ENCODE measurements around the gene MEGF6.

MEGF6 gene

DNA sequence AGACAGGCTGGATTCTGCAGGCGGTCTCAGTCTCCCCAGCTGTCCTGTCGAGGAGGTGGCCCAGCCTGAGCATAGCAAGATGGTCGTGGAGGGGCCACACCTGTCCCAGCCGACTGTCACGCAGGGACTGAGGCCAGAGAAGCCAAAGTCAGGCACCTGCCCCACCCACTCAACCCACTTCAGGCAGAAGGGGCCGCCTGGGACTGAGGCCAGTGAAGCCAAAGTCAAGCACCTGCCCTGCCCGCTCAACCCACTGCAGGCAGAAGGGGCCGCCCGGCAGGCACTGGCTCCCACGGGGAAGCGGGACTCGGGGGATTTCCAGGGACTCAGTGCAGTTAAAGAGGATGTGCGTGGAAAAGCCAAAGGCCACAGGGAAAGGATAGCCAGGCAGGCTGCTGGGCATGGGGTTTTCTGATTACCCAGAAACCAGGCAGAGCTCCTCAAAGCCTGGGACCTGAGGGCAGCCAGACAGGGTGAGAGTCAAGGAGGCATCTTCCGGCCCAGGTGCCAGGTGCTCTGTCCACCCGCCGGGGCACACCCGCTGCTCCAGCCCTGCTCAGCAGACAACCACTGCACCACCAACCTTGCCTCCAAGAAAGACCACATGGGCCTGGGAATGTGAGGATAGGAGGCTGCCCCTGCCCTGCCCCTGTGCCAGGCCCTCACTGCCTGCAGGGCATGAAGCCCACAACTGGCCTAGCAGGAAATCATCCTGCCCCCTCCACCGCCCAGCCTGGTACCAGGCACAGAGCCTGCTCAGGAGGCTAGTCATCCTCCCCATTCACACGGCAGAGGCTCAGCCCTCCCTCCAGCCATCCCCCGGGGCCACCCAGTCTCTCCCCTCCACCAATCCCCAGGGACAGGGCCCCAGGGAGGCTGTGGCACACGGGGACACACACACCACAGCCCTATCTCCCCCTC is 41.0 kb downstream of the MEGF6 start:
- DNase-seq: no peak

DNA sequence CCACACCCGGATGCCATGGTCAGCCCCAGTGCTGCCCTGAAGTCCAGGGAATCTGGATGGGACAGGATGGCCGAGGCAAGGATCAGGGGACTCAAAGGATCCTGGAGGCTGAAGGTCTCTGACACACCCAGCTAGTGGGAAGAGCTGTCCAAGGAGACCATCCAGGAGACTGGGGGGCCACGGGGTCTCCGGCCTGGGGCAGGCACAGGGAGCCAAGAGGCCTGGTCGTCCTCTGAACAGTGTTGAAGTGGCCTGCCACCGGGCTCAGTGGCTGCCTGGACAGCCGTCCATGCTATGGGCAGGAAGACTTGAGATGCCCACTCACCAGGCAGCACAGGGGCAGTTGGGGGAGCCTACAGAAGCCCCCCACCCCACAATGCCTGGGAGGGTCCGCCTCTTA is 41.9 kb downstream of the MEGF6 start:
- no peak for DNase-seq

DNA sequence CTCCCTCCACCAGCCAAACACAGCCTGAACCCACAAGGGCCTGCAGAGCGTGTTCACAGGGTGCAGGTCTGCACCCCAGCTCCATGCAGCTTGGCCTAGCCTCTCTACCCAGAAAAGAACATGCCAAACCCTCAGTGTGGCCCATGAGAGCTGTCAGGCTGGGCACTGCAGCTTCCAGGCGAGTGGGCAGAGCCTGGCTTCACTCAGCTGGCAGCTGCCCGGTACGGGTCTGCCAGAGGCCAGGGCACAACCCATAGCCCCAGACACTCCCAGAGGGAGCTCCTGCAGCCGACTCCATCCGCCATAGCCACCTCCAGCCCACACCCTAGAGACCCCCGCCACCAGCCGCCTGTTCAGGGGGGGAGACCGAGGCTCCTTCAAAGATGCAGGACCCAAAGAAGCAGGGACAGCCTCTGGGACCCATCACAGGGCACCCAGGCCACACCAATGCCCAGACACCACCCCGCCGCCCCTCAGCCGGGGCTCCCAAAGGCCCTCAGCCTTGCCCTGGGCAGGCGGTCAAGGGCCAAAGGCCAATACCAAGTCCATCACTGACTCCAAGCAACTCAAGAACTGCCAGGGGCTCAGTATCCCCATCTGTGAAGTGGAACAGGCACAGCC is 42.4 kb downstream of the MEGF6 start:
- no peak for DNase-seq

DNA sequence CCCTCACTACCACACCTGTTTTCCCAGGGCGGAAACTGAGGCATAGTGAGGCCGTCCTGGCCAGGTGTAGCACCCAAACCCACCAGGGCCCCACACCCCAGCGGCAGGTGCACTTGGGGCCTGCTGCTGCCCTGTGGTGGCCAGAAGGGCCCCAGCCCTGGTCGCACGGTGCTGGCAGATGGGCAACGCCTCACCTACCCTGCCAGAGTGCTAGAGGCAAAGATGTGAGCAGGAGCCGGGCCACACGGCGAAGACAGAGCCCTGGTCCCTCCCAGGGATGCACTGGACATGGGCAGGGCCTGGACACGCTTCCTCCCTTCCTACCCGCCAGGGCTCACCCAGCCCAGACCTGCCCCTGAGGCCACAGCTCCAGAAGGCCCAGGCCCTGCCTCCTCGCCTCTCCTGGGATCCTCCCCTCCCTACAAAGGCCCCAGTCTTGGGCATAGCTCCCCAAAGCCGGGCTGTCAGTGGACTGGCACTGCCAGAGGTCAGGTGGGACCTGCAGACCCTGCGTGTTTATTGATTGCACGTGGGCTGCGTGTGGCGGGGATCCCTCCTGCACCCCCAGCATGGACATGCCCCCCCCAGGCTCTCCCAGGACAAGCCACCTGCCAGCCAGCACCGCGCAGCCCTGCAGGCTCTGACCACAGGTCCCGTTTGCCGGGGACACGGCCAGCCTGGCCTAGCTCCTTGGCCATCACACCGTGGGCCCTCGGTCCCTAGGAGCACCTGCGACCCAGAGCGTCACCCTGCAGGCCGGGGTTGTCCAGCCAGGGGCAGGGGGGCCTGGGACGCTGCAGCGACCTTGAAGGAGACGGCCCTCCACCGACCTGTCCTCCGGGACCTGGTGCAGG is 44.1 kb downstream of the MEGF6 start:
- DNase-seq: no peak

DNA sequence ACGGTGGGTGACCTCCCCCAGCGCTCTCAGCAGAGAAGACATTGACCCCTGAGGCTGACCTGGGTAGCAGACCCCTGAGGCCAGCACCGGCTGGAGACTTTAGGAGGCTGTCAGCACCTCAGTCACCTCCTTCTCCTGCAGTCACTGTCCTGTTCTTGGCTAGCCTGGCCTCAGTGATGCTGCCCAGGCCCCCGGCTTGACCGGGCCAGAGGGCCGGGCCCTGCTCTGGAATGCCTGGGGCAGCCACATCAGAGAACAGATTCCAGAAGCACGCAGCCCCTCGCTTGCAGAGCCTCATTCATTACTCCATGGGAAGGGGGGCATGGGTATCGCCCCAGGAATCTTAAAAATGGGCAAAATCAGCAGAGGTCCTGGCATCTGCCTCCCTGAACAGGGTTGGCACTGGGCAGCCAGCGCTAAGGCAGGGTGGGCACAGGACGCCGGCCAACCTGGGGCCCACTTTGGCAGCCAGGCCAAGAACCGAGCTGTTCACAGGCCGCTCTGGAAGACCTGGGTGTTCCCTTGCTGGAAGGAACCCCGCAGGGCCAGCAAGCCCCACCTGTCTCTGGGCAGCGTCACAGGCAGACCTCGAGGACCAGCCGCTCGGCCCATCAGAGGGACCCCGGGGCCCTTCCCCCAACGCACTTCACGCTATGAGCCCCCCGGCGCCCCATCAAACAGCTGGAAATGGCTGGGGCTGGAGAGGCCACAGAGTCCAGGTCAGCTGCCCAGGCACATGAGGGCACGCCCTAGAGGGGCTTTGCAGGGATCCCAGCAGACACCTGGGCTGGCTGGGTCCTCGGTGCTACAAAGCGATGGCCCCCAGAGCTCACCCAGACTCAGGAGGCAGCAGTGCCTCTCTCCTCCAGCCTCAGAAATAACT is 45.1 kb downstream of the MEGF6 start:
- no peak for DNase-seq

DNA sequence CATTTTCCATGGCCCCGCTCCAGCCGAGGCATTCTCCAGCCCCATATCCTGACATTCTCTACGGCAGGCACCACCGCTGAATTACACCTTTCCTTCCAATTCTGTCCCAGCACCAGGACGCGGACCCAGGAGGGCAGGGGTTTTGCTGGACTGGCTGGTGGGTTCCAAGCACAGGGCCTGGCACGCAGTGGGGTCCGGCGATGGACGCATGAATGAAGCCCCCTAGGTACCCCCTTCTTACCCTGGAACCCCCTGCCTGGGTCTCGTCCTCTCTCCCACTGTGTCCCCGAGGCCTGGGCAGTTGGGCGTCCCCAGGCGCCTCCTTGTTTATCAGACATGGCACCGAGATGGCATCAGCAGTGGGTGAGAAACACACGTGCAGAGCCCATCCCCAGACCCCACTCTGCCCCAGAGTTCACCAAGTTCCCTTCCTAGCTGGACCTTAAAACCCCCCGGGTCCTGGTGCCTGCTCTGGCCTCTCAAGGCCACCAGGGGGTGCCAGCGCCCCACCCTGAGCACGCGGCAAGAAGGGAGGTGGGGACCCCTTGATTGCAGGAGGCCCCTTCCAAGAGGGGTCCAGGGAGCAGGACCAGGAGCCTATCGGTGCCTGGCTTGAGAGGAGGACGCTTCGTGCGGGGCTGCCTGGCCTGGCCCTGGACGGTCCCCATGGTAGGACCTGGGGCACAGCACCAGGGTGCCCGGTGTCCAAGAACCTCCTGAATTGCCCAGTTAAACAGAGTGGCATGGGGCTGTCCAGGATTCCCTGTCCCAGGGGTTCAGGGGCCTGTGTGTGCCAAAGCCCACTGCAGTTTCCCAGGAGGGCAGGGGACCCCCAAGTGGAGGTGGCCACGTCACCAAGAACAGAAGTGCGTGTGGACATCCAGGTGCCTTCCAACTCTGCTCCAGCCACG is 46.1 kb downstream of the MEGF6 start:
- no peak for DNase-seq

DNA sequence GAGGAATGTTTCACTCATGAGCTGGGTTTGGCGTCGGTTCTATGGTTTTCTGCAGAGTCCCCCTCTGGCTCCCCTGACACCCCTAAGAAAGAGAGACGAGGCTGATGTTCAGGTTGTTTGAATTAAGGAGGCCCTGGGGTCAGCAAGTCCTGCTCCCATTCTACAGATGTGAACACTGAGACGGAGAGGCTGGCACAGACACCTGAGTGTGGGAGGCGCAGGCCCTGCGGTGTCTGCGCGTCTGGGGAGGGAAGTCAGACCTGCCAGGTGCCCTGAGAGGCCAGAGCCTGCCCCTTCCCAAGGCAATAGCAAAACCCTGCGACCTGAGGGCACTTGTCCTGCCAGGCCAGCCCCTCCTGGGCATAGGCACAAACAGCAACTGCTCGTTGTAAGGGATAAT is 47.7 kb downstream of the MEGF6 start:
- DNase-seq: no peak

DNA sequence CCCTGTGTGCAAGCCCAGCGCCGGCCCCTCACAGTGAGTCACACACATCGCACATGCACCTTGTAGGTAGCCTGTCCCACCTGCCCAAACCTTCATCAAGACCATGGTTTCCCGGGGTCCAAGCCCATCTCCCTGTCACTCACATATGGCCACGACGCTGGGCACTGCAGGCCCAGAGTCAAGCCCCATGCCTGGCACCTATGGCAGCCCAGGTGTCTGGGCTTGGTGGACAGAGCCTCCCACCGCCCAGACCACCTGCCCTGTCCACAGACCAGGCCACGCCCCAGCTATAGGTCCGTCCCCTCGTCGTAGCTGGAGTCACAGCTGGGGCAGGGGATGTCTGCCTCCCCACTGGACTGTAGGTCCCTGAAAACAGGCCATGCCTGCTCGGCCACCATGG is 48.2 kb downstream of the MEGF6 start:
- no peak for DNase-seq

DNA sequence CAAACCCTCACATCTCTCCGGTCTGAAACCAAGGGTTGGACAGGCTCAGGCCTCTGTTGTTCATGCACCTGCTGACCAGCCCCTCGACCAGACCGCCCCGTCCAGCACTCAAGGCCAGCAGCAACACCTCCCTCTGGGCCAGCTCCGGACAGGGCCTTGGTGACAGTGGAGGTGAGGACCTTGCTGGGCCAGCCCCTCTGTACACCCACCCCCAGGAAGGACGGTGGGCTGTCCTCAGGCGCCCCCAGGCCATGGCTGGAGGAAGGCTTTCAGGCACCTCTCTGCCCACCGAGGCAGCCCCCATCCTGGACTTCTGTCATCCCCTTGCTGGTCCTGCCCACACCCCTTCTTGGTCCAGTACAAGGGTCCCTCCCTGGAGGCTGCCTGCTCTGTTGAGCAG is 48.6 kb downstream of the MEGF6 start:
- no peak for DNase-seq

DNA sequence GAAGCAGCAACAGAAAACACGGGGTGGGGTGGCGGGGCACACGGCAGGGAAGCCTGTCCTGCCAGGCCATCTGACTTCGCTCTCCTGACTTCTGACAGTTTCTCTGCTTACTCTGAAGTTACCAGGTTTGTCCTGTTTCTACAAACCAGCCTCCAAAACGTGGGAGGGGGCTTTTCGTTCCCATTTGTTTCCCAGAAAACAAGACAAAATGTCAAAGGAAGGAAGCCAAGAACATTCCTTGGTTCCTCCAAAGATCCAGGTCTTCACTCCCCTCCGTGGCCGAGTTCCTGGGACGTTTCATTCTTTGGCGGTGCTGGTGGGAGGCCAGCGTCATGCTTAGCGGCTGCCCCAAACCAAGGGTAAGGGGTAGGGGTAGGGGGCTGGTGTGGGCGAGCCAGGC is 49.6 kb downstream of the MEGF6 start:
- DNase-seq: no peak

DNA sequence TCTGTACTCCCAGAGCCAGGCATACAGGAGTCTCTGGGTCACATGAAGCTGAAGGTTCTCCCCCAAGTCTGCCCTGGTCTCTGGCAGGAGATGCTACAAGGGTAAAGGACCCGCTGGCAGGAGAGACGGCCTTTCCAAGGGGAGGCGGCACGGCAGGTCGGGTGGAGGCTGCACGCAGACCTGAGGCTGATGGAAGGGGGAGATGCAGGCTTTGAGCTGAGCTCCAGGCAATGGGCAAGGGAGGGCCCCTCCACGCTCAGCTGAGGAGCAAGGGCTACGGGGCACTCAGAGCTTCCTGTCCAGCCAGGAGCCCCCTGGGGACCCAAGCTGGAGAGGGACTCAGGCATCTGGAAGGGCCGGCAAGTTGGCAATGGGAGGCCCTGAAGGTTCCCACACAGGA is 50.3 kb downstream of the MEGF6 start:
- DNase-seq: no peak

DNA sequence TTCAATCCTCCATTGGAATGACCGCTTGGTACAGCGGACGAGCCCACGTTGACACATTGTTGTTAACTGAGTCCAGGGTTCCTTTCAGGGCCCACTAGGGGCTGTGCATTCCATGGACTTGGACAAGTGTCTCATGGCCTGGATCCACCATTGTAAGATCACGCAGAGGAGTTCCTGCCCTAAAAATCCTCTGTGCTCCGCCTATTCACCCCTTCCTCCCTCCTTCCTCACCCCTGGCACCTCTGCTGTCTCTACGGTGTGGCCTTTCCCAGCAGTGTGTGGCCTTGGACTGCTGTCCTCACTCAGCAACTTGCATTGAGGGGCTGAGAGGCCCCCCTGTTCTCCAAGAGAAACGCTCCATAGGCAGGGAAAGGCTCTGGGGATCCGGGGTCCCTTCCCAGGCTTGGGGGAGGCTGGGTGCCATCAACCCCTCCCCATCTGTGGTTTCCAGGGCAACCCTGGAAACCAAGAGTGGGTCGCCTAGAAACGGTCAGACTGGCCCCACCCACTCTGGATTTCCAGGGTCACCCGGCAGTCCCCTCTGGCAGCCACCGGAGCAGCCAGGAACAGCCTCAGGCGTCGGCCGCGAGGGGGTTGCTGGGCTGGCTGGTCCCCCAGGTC is 50.9 kb downstream of the MEGF6 start:
- no peak for DNase-seq

DNA sequence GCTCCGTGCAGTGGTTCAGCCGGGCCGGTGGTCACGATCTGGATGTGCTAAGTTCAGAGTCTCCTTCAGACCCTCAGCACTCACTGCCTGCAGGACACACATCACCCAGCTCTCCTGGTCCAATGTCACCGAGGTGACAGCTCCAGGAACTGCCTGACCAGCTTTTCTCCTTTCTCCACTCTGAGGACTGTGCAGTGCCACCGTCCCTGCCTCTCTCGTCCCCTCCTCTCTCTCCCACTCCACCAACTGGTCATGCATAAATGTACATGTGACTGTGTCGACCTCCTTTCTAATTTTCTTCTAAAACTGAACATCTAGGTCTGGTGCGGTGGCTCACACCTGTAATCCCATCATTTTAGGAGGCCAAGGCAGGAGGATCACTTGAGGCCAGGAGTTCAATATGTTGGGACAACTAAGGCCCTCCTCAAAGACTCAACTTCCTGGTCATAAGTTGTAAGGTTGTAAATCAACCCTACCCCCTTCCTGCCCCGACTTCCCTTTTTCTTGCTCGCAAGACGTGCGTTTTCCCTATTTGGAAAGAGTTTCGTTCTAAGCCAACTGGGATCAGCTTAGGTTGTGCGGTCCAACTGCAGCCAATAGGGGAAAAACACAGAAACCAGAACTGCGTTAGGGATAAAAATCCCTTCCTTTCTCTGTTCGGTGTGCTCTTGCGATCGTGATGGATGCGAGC is 53.1 kb downstream of the MEGF6 start:
- DNase-seq: no peak

DNA sequence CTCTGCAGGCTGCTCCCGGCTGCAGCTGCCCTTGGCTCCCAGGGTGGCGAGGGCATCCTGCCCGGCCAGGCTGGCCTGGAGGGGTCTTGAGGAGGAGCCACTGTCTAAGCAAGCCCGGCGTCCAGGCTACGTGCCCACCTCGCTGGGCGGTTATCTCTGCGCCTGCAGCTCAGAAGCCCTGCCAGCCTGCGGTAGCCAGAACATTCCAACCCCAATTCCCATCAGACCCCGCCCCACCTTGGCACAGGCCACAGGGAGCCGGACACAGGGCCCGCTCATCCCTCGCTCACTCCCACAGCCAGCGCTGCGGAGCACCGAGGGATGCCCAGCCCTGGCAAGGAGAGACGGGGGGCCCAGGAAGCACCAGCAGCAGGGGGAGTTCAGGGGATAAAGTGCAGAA is 53.9 kb downstream of the MEGF6 start:
- no peak for DNase-seq

DNA sequence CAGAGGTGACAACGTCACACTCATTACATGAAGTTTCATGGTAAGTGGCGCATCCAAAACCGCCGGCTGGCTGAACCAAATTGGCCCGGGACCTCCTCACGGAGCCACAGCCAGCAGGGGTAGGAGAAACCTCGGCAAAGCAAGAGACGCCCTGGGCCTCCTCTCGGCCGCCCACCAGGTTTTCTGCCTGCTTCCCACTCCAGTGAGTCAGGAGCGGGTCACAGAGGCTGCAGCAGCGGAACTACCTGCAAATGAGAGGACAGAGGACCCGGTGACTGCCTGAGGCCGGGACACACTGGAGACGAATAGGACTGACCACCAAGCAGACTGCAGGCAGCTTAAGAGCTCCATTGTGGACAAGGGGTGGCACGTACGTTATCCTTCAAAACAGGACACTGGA is 55.0 kb downstream of the MEGF6 start:
- DNase-seq: no peak

DNA sequence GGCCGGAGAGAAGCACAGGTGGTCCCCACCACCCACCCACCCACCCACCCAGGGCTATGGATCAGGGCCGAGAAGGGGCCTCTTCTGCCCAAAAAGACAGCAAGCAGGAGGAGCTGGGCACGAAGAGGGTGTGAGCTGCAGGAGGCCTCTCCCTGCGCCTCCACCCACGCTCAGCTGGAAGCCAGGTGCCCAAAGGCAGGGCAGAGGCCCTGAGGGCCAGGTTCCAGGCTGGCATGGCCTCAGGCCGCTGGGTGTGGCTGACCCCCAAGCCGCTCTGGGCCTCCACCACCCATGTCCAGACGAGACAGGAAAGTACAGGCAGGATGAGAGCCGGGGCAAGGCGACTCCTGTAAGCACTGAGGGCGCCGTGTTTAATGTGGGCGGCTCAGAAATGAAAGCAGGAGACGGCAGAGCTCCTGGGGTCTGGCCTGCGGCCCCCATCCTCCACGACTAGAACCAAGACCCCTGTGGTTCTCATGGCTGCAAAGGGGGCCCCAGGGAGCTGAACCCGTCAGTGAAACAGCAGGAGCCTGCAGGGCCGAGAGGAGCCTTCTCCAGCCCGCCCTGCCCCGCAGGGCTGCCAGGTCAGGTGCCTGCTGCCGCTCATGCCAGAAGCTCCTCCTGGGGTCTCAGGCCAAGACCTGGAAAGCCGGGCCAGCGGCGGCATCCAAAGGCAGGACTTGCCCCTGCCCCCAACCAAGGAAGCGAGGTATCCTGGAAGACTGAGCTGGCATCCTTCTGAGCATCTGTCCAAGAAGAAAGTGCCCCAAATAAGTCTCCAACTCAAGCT is 56.0 kb downstream of the MEGF6 start:
- DNase-seq: no peak

DNA sequence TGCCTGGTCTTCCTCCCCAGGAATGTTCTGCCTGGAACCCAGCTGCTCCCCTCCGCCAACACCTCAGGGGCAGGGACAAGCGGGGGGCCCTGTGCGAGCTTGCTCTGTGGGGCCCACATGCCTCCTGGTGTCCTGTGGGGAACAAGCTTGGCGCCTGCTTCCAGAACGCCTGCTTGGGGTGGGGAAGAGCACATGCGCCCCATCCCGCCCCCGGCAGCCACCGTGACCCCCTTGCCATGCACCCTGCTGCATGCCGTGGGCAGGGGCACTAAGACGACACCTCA is 57.4 kb downstream of the MEGF6 start:
- no peak for DNase-seq

DNA sequence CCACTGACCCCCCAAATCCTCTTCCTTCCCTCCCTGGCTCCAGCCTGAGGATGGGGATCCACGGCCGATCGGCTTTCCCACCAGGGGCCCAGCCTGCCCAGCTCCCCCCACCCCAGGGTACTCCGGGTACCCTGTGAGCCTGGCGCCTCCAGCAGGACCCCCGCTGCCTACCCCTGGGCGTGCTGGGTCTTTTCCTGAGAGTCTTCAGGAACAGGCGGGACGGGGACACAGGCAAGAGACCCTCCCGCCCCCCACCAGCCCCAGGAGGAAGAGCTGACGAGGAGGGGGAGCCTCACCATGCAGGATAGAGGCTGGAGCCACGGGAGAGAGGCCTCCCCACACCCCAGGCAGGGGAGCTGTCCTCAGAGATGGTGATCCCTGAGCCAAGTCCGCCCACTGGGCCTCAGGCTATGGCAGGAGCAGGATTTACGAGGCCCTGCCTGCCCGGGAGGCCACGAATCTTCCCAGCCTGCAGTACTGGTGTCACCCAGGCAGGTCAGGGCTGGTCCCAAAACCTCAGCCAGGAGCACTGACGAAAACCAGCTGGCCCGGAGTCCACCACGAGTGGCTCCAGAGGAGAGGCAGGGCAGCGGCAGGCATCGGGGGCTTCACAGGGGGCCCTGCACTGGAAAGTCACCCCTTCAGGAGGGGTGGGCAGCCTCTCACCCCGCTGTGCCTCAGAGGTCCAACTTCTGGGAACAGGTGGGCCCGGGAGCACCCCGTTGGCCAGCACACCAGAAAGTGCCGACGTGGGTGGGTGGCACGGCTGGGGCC is 58.0 kb downstream of the MEGF6 start:
- no peak for DNase-seq

DNA sequence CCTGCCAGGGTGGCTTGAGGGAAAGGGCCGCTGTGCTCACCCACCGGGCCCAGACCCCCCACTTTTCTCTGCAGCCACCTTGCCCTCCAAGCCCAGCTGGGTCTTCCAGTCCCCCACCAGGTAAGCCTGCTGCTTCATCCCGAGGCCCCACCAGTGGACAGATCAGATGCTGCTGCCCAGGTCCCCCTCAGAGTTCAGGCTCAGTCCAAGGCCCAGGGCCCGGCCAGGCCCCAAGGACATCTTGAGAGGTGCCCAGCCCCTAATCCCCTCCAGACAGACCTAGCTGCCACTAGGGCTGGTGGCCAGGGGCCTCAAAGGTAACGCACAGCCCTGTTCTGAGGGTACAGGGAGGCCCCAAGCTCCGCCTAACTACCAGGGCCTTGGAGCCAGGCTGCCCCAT is 58.6 kb downstream of the MEGF6 start:
- no peak for DNase-seq

All from activated CD4-positive, alpha-beta T cell treated with anti-CD3 and anti-CD28 coated beads, Interleukin-2, amount 50 U/mL, for 16 hours (primary cell).